HG03558 (cell line): ENCODE data around the gene SLC2A1.
A peak's percentile ranks its signal among the peaks of the same experiment; 100 is the strongest.

Experiments
- ATAC-seq: cut with Tn5 transposase; IDR thresholded peaks from one replicate; pipeline ENCODE4 v1.9.1; 2021; ENCODE audit warnings: moderate number of reproducible peaks; ENCODE audit not compliant: unreplicated experiment; ENCODE audit errors: extremely low read depth

Gene SLC2A1

DNA sequence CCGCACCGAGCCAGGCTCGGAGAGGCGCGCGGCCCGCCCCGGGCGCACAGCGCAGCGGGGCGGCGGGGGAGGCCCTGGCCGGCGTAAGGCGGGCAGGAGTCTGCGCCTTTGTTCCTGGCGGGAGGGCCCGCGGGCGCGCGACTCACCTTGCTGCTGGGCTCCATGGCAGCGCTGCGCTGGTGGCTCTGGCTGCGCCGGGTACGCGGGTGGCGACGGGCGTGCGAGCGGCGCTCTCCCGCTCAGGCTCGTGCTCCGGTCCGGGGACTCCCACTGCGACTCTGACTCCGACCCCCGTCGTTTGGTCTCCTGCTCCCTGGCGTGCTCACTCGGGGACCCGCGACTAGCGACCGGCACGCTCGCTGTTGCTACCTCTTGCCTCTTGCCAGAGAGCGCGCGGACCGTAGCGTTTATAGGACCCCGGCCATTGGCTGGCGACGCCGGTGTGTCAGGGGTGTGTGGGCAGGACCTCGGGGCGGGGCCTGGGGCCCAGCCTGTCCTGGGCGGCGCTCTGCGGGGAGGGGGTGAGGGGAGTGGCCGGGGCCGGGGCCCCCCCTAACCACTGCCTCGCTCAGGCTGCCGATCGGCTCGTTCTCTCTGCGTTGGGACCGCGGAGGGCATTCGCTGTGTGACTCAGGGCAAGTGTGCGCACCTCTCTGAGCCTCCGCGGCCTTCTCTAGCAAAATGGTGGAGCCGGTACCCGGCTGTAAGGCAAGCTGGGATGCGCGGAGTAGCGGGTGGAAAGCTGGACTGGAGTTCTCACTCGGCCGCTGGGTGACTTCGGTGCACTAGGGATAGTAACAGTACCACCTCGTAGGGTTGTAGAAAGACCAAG is at the start of gene SLC2A1:
Gene SLC2A1, minus strand, starts transcription at position 381 of the 832 bp plus-strand sequence. Its CDS starts 217 bp downstream, at position 164.
- peak; percentile 44 for ATAC-seq

DNA sequence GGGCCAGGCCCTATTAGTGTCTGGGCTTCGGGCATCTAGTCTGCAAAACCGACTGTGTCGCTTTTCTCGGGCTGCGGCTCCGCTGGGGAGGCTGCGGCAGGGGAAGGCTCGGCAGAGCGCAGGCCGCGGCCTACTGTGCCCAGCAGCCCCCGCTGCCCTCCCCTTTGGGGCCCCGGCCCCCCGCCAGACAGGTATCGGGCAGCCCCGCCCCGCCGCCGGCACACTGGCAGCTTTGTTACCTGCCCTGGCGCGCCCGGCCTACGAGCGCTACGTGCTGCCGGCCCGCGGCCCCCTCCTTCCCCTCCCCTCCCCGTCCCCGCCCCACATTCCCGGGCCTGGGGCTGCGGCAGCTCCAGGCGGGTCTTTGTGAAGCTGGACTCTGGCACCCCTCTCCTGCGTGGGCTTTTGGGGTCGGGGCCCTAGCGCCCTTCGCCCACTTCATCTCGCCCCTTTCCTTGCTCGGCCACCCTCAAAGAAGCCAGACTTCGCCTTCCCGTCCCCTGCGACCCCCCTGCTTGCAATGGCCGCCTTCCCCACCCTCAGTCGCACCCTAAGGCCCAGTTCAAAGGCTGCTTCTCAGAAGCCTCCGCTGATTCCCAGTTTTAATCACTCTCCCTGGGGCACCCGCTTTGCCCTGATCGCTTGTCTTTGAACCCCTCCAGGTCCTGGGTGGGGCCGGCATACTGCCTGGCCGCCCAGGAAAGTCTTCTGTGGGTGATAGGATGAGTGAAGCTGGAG is 48.9 kb upstream of the SLC2A1 start:
- no peak for ATAC-seq

GRCh38 chr1:43005460-43006361 is 47.0 kb upstream of the SLC2A1 start:
- no peak for ATAC-seq

DNA sequence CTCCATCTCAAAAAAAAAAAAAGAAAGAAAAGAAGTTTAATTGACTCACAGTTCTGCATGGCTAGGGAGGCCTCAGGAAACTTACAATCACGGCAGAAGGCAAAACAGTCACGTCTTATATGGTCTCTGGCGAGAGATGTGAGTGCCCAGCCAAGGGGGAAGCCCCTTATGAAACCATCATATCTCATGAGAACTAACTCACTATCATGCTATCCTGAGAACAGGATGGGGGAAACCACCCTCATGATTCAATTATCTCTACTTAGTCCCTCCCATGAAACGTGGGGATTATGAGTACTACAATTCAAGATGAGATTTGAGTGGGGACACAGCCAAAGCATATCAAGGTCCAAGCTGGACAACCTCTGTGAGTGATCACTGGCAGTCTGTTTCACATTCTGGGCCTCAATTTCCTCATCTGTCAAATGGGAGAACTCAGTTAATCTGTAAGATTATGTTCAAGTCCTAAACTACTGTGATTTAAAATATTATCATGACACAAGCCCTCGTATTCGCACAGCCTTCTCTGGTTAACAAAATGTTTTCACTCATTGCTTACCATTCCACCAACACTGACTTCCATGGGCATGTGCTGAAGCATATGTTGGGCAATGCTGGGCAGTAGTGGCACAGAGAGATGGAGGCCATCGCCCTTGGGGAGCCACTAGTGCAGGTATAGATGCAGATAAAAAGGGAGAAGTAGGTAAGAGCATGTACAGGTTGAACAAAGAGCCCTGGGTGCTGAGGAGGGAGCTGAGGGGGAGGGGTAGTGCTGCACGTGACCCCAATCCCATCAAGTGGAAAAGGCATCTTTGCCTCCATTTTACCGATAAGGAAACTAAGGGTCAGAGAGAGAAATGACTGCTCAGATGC is 46.2 kb upstream of the SLC2A1 start:
- ATAC-seq, result no peak

DNA sequence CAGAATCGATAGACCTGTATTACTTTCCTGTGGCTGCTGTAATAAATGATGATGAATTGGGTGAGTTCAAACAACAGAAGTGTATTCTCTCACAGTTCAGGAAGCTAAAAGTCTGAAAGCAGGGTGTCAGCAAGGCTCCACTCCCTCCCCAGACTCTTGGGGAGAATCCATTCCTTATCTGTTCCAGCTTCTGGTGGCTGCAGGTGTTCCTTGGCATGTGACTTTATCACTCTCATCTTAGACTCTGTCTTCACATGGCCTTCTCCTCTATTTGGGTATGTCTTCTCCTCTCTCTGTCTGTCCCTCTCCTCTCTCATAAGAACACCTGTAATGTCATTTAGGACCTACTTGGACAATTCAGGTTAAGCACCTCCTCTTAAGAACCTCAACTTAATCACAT is 44.1 kb upstream of the SLC2A1 start:
- ATAC-seq, result no peak

- ATAC-seq, result no peak
Observed at GRCh38 chr1:43002116-43002515, 43.4 kb upstream of the SLC2A1 start.

GRCh38 chr1:43001434-43001833 is 42.8 kb upstream of the SLC2A1 start:
- ATAC-seq, result no peak

DNA sequence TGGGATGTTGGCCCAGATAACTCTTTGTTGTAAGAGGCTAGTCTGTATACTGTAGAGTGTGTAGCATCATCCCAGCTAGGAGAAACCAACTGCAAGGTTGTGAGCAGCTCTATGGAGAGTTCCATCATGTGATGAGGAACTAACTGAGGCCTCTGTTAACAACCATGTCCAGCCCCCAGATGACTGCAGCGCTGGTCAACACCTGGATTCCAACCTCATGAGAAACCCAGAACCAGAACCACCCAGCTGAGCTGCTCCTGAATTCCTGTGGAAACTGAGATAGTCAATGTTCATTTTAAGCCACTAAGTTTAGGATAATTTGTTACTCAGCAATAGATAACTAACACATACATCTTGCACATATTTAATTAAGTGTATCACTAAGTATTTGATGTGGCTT is 41.6 kb upstream of the SLC2A1 start:
- no peak for ATAC-seq

DNA sequence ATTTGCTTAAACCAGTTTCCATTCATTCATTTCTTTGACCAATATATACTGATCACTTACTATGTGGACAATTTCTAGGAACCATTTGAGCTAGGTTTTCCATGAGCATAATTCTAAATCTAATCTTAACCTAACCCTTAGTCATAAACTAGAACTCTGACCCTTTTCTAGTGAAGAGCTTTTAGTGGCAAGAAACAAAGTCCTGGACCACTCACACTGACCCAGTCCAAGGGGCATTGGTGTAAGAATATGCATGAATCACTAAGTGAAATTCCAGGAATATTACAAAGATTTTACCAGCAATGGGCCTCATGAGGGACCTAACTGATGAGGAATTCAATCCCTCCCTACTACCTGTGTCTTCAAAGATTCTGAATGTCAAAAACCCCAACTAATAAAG is 40.6 kb upstream of the SLC2A1 start:
- ATAC-seq, result no peak

- ATAC-seq, result no peak
Observed at GRCh38 chr1:42998386-42998785, 39.7 kb upstream of the SLC2A1 start.

- no peak for ATAC-seq
Observed at GRCh38 chr1:42996384-42996970, 37.8 kb upstream of the SLC2A1 start.

DNA sequence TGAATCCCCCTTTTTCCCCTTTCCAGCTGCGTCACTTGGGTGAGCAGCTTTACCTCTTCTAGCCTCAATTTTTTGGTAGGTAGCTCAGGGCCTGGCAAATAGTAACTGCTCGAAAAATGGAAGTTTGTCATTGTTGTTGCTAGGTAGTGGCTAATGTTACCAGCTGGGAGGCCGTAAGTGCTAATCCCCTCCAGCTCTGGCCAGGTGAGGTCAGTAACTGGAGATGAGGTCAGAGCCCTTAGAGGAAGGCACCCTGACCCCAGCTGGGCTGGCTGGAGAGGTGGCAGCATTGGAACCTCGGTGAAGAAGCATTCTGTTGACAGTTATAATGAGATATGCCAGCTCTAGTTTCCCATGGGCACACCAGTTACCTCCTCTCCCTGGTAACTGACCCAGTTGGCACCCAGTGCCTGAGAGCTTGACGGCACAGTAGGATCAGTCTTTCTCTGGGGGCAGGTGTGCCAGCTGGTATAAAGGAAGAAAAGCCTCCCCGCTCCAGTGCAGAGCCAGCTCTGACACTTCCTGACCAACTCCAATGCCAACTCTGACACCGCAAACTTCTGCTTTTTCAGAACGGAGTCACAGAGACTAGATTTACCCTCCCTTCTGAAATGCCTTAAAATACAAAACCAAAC is 35.0 kb upstream of the SLC2A1 start:
- ATAC-seq, result no peak

DNA sequence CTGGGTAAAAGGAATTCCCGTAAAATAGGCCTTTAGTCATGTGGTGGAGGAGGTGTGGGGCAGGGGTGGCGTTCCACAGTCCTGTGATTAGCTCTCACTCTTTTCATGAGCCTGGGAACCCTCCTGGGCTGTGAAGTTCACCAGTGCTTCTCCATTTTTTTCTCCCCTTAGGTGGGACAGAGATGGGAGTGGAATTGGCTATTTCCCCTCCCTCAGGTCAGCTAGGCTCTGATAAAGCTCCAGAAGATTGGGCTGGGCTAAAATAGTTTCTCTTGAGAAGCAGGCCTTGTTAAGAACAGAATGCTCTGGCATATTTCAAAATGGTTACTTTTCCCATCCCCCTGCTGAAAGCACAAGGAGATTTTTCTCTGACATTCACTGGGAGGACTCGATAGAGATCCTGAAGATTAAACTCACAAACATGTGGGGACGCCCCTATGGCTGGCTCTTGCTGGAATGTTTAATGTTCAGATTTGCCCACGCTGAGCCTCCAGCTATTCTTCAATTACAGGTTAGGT is 33.4 kb upstream of the SLC2A1 start:
- no peak for ATAC-seq

DNA sequence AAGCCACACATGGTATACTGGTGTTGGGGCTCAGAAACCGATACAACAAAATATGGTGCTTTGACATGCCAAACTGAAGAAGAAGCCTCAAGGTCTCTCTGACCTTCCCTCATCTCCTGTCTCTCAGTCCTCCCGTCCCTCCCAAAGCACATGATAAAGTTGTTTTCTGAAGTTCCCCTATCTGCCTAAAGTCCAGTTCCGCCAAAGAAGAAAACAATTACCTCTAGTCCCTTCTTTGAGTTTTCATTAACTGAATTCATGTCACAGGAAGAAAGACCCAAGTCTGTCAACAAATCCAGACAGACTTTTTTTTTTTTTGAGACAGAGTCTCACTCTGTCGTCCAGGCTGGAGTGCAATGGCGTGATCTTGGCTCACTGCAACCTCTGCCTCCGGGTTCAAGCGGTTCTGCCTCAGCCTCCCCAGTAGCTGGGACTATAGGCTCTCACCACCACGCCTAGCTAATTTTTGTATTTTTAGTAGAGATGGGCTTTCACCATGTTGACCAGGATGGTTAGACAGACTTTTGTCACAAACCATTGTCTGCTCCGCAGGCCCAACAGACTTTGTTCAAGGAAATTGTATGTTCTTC is 32.2 kb upstream of the SLC2A1 start:
- no peak for ATAC-seq

- no peak for ATAC-seq
Observed at GRCh38 chr1:42983693-42984092, 25.0 kb upstream of the SLC2A1 start.

GRCh38 chr1:42983253-42983652 is 24.6 kb upstream of the SLC2A1 start:
- ATAC-seq, result no peak

DNA sequence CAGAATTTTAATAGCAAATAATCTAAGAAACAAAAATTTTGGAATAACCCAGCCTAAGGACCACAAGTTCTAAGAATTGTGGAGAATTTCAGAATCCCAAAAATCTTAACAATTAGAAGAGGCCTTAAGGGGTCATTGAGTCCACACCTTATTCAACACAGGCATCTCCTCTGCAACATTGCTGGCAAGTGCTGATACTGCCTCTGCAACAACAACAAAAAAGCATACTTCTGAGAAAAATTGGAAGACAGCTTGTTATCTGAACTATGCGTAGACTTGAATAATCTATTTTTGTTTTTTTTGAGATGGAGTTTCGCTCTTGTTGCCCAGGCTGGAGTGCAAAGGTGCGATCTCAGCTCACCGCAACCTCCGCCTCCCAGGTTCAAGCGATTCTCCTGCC is 24.0 kb upstream of the SLC2A1 start:
- ATAC-seq, result no peak

DNA sequence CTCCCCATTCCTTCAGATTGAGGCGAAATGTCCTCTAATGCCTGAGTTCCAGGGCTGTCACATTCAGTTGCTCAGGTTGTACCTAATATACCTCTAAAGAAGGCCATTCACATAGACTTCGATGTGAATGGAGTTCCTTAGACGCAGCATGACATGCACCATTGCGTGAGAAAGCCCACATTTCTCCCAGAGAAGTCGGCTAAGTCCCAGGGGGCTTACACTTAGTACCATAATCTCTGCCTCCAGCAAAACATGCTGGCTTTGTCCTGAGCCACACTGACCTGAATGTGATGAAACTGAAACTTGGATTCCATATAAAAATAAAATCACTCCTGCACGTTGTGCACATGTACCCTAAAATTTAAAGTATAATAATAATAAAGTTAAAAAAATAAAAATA is 23.2 kb upstream of the SLC2A1 start:
- ATAC-seq, result no peak
